A549 (cell line): ENCODE measurements around the gene BLTP3B.

Source experiments
- BHLHE40 ChIP-seq: IDR thresholded peaks from 2 replicates; pipeline ENCODE4 v1.6.1; 2012; ENCODE audit warnings: low read depth, low read length, inconsistent platforms
- CHD4 ChIP-seq: fragments of 200-600 bp; sonication (generic); IDR thresholded peaks from 2 replicates; pipeline ENCODE4 v1.6.1; 2016; ENCODE audit warnings: antibody characterized with exemption, mild to moderate bottlenecking, borderline replicate concordance
- EP300 ChIP-seq, 2 experiments: fragments of >200 bp; sonication (Bioruptor Twin); formaldehyde crosslinking; IDR thresholded peaks; 2 replicates in 1 of 2; 3 replicates in 1 of 2; pipeline ENCODE4 v1.6.1; 2016 to 2017
- NFE2L2 ChIP-seq: fragments of 150-350 bp; conservative IDR thresholded peaks from 2 replicates; pipeline ENCODE4 v1.6.1; 2014; ENCODE audit warnings: low read length
- POLR2A ChIP-seq: IDR thresholded peaks from 2 replicates; pipeline ENCODE4 v1.6.1; 2012; ENCODE audit warnings: mild to moderate bottlenecking, low read length
- RAD21 ChIP-seq, 2 experiments: fragments of >200 bp in 1 of 2; sonication (Bioruptor Twin) in 1 of 2; formaldehyde crosslinking in 1 of 2; IDR thresholded peaks in 1 of 2; conservative IDR thresholded peaks in 1 of 2; 2 replicates in 1 of 2; 3 replicates in 1 of 2; pipeline ENCODE4 v1.6.1; 2012 to 2018; ENCODE audit warnings: inconsistent platforms in 1 of 2
- SMC3 ChIP-seq: fragments of >200 bp; sonication (Bioruptor Twin); formaldehyde crosslinking; IDR thresholded peaks from 3 replicates; pipeline ENCODE4 v1.6.1; 2018; ENCODE audit warnings: inconsistent platforms
- TF ChIP-seq, protein P1 (sequence below): fragments of >200 bp; sonication (Bioruptor Twin); formaldehyde crosslinking; IDR thresholded peaks from 3 replicates; pipeline ENCODE4 v1.5.1; 2016

DNA sequence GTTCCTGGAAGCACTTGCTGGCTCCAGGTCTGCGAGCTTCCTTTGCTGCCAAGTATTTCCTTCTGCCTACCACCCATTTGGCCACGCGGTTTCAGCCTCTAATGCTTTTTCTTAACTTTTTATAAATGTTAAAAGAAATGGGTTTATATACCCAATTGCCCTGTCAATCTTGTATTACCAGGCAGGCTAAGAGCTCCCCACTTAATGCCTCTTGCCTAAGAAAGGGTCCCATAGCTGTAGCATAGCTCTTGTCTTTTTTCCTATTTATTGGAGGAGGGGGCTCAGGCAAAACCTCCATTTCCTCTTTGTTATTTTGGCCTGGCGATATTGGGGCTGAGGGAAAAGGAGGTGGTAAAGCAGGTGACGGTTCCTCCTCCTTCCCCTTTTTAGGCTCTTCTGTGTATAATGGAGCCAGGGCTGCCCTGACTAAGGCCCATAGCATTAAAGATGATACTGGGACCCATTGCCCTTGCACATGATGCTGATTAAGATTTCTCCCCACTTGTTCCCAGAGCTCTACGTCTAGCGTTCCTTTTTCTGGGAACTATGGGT is 21.6 kb upstream of the BLTP3B start:
- TF ChIP-seq POLR2A (no peak), BHLHE40 (no peak), CHD4 (no peak), RAD21 (conservative IDR thresholded peaks at IDR 0.05 in 1 of 2, IDR thresholded peaks at IDR 0.05 in 1 of 2) (no peak), NFE2L2 (no peak), EP300 (IDR thresholded peaks at IDR 0.05) (no peak), SMC3 (no peak)
- TF ChIP-seq, protein P1, sequence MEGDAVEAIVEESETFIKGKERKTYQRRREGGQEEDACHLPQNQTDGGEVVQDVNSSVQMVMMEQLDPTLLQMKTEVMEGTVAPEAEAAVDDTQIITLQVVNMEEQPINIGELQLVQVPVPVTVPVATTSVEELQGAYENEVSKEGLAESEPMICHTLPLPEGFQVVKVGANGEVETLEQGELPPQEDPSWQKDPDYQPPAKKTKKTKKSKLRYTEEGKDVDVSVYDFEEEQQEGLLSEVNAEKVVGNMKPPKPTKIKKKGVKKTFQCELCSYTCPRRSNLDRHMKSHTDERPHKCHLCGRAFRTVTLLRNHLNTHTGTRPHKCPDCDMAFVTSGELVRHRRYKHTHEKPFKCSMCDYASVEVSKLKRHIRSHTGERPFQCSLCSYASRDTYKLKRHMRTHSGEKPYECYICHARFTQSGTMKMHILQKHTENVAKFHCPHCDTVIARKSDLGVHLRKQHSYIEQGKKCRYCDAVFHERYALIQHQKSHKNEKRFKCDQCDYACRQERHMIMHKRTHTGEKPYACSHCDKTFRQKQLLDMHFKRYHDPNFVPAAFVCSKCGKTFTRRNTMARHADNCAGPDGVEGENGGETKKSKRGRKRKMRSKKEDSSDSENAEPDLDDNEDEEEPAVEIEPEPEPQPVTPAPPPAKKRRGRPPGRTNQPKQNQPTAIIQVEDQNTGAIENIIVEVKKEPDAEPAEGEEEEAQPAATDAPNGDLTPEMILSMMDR = no peak
